ENCODE measurements around the gene FGFR1OP2. TPM values are rescaled to one million over a fixed set of nuclear protein-coding genes. Genes with fewer than 3 reads are reported as not detected.

FGFR1OP2 gene
- total RNA-seq, 1 donor from 2014 or later: 75.4 TPM

DNA sequence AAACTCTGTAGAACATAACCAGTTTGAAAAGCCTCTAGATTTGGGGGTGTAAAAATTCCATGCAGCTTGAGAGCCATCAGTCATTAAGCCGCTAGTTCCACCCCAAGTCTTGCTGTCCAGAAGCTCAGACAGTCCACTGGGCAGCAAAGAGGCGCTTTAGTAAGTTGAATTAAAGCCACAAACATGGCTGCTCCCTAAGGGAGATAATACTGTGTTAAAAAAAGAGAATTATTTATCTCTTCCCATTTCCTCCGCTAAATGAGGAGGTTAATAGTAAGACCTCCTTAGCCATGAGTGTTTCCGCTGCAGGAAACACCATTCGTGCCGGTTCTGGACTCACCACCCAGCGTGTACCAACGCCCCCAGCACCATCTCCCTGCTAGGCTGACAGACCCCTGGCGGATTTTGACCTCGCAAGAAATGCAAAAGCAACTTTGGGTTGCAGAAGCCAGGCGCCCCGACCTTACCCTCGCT lies 75.4 kb downstream of the FGFR1OP2 start:
- Histone ChIP-seq H3K4me3 (peak overlapping the region; percentile 84 to 99), H3K36me3 (no peaks in the 10 kb centered on the region), H3K27me3 (no peaks in the 10 kb centered on the region), H3K9me3 (no peaks in the 10 kb centered on the region), H3K4me1 (peaks cover 64% of the 10 kb centered on the region), H3K27ac (peak overlapping the region; percentile 91)
- DNase-seq (ENCODE audit: extremely low spot score in 2 of 2): no peak
- intact Hi-C loops (cut with DNase I): loop anchor here (5.0 kb wide), 1 partner anchor 71 kb away; no protein-coding TSS in a partner anchor
- no peak for TF ChIP-seq POLR2A (IDR thresholded peaks at IDR 0.05)

DNA sequence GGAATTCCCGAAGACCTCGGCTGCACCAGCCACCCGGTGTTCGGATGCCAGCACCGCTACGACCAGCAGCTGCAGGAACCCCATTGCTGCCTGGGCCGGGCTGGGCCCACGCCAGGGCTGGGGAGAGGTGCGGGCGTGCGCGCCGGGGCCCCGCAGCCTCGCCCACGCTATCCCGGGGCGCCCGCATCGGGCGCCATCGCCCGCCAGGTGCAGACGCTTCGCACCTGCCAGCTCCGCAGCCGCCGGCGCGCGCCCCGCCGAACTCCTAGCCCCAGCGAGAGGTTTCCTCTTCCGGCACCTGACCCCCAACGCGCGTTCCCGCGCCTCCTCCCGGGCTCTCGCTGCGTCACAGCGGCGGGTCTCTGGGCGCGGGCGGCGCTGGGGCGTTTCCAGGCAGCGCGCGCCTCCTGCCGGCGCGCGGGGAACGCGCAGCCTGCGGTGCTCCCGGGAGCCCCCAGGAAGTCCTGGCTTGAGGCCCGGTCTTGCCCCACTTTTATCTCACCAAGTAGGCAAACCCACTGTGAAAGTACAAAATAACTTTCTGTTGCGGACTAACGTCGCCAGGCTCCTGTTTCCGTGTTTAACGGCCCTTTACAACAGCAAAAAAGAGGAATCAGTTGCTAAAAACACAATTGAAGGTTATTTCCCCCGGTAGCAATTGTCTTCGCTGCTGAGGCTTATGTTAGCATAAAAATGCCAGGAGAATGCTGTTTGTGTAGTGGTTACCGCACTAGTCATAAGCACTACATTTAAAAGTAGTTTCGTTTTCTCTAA lies 76.0 kb downstream of the FGFR1OP2 start, which contains the start of gene TM7SF3:
Gene TM7SF3 (minus strand): TSS at position 300 of the 774 bp plus-strand sequence. CDS start 216 bp downstream, at position 84.
- Histone ChIP-seq H3K27me3 (no peaks in the 10 kb centered on the region), H3K27ac (peak within 1 kb of the TSS; percentile 91), H3K4me3 (peak within 1 kb of the TSS; percentile 84 to 99), H3K9me3 (no peaks in the 10 kb centered on the region), H3K4me1 (peaks cover 62% of the 10 kb centered on the region), H3K36me3 (no peaks in the 10 kb centered on the region)
- peak in 1 of 2 donors; percentile 41 for TF ChIP-seq POLR2A (IDR thresholded peaks at IDR 0.05)
- peak; percentile 18 to 42 for TF ChIP-seq POLR2AphosphoS5 (IDR thresholded peaks at IDR 0.05; ENCODE audit: insufficient read depth in 1 of 2, low read depth in 1 of 2)
- TF ChIP-seq, protein P1, sequence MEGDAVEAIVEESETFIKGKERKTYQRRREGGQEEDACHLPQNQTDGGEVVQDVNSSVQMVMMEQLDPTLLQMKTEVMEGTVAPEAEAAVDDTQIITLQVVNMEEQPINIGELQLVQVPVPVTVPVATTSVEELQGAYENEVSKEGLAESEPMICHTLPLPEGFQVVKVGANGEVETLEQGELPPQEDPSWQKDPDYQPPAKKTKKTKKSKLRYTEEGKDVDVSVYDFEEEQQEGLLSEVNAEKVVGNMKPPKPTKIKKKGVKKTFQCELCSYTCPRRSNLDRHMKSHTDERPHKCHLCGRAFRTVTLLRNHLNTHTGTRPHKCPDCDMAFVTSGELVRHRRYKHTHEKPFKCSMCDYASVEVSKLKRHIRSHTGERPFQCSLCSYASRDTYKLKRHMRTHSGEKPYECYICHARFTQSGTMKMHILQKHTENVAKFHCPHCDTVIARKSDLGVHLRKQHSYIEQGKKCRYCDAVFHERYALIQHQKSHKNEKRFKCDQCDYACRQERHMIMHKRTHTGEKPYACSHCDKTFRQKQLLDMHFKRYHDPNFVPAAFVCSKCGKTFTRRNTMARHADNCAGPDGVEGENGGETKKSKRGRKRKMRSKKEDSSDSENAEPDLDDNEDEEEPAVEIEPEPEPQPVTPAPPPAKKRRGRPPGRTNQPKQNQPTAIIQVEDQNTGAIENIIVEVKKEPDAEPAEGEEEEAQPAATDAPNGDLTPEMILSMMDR (IDR thresholded peaks at IDR 0.05): peak; percentile 90 to 97 (median 92)
- intact Hi-C loops (cut with DNase I): loop anchor here (5.0 kb wide), 1 partner anchor 72 kb away; no protein-coding TSS in a partner anchor
- peak in 1 of 2 donors; percentile 90 for DNase-seq (ENCODE audit: extremely low spot score in 2 of 2)

DNA sequence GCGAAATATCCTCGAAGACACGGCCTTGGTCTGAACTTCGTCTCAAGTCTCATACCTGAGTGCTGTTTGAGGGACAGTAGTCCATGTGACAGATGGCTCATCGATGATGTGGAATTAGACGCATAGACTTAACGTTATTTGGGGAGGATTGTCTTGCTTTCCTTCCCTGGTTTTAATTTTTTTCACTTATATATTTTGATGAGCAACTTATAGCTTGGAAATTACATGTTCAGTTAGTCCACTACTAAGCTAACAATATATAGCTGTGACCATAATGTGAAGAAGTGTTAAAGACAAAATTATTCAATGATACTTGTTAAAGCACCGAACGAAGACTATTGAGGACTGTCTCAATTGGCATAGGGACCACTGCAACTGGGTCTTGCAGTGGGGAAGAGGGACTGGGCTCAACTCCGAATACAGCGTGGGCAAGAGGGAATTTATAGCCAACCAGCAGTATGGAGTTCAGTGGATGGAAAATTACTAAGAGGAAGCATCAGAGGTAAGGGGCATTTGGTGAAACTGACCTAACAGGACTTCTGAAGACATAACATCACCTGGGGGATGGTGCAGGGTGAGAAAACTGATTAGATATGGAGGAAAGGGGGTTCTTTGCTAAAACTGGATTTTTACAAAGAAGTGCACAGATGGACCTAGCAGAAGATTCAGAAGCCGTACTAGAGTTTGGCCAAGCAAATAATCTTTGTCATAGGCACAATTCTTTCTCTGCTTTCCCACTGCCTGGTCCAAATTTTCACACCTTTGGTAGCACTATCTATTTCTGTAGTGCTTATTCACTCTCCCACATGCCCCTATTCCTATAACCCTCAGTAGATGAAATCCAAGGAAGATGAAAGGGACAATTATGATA lies 76.8 kb downstream of the FGFR1OP2 start:
- intact Hi-C loops (cut with DNase I): loop anchor here (5.0 kb wide), 1 partner anchor 73 kb away; no protein-coding TSS in a partner anchor
- no peaks in the 10 kb centered on the region for H3K9me3 ChIP-seq
- H3K4me3 ChIP-seq: peak overlapping the region; percentile 84 to 99
- peaks cover 55% of the 10 kb centered on the region for H3K4me1 ChIP-seq
- no peaks in the 10 kb centered on the region for H3K36me3 ChIP-seq
- H3K27me3 ChIP-seq: no peaks in the 10 kb centered on the region
- peak overlapping the region; percentile 91 for H3K27ac ChIP-seq
- no peak for TF ChIP-seq POLR2A (IDR thresholded peaks at IDR 0.05)
- TF ChIP-seq, protein P1 (IDR thresholded peaks at IDR 0.05): peak in 1 of 3 experiments; percentile 5
- DNase-seq (ENCODE audit: extremely low spot score in 2 of 2): no peak

DNA sequence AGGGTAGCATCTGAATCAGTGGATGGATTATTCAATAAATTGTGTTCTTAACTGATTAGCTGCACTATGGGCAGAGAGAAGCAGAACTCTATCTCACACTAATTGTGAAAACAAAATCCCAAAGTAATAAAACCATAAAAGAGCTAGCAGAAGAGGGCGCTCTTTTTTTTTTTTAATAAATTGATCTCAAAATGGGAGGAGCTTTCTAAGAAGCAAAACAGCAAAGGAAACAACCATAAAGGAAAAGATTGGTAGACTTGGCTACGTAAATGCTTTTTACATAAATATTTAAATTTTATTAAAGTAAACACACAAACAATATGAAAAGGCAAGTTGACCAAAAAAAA lies 77.4 kb downstream of the FGFR1OP2 start:
- H3K27ac ChIP-seq: peak overlapping the region; percentile 91
- peak in 1 of 2 donors; percentile 34 for TF ChIP-seq POLR2AphosphoS5 (IDR thresholded peaks at IDR 0.05; ENCODE audit: insufficient read depth in 1 of 2, low read depth in 1 of 2)
- TF ChIP-seq, protein P1 (IDR thresholded peaks at IDR 0.05): no peak
- intact Hi-C loops (cut with DNase I): no loop called here

More for the DNA sequence above, 77.4 kb downstream of the FGFR1OP2 start:
- Histone ChIP-seq H3K9me3 (no peaks in the 10 kb centered on the region), H3K36me3 (no peaks in the 10 kb centered on the region), H3K27me3 (no peaks in the 10 kb centered on the region), H3K4me1 (peaks cover 49% of the 10 kb centered on the region), H3K4me3 (no peak overlapping the region)
- no peak for DNase-seq (ENCODE audit: extremely low spot score in 2 of 2)

Other genes with a start within 250 kb of the FGFR1OP2 start
- gene ITPR2, start 105.3 kb upstream of the FGFR1OP2 start, total RNA-seq: 48.1 TPM
- gene INTS13, start 489 bp upstream of the FGFR1OP2 start, total RNA-seq: 26.0 TPM
- gene TM7SF3, start 75.9 kb downstream of the FGFR1OP2 start, total RNA-seq: 65.3 TPM
- 46.4 TPM for gene MED21, start 84.1 kb downstream of the FGFR1OP2 start, total RNA-seq
- not detected for gene C12orf71, start 144.1 kb downstream of the FGFR1OP2 start, total RNA-seq

All from vagina (tissue), 2 donors.